ENCODE data around the gene NIF3L1.

The NIF3L1 gene, protein sequence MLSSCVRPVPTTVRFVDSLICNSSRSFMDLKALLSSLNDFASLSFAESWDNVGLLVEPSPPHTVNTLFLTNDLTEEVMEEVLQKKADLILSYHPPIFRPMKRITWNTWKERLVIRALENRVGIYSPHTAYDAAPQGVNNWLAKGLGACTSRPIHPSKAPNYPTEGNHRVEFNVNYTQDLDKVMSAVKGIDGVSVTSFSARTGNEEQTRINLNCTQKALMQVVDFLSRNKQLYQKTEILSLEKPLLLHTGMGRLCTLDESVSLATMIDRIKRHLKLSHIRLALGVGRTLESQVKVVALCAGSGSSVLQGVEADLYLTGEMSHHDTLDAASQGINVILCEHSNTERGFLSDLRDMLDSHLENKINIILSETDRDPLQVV

DNA sequence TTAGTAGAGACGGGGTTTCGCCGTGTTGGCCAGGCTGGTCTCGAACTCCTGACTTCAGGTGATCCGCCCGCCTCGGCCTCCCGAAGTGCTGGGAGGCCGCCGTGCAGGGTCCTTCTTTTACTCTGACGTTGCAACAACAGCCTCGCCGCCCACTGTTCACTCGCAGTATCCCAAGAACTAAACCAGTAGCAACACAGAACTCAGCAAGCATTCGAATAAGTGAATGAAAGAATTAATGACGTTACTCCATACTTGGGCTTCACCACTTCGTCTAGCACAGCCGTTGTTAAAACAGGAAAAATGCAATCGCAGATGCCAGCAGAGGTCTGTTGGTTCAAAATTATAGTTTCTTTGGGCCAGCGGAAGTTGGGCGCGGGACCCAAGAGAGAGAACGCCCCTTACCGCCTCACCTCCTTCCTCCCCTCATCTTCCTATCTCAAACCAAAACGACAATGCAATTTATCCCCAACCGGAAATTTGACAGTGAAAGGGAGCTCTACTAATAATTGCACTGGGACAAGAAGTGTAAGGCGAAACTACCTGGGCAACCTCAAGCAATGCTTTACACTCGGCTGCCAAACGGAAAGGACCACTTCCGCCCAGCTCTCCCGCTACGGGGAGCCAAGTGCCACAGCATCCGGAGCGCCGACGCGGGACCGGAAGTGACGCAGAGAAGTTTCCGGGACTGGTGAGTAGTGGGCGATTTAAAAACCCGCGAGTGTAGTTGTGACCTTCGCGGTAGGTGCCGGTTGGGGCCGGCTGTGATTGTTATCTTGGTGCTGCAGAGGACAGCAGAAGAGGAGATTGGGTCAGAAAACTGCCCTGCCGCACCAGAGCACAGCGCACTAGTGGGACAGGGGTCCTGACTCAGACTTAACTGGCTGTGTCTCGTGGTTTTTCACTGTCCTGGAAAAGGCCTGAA is at the start of gene NIF3L1, which contains the start of gene PPIL3:
TSS of gene NIF3L1 (plus strand) at position 668 of the 922 bp plus-strand sequence. CDS start 2,573 bp downstream, outside the sequence.
TSS of gene PPIL3 (minus strand) at position 374 of the 922 bp plus-strand sequence. CDS start 1,462 bp downstream, outside the sequence.
- DNase-seq, result peak; percentile 65

DNA sequence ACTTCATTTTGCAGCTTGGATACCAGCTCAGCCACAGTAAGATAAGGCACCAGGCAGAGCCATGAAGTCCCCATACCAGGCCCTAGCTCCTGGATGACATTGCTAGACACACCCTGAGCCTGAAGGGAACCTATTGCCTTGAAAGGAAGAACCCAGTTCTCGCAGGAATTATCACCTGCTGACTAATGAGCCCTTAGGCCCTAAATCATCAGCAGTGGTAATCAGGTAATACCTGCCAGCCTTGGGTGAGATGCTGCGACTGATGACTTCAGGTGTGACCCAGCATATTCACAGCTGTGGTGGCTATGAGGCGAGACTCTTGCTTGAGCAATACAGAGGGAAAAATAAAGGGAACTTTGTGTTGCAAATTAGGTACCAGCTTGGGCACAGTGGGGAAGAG is 49.7 kb upstream of the NIF3L1 start:
- no peak for DNase-seq

DNA sequence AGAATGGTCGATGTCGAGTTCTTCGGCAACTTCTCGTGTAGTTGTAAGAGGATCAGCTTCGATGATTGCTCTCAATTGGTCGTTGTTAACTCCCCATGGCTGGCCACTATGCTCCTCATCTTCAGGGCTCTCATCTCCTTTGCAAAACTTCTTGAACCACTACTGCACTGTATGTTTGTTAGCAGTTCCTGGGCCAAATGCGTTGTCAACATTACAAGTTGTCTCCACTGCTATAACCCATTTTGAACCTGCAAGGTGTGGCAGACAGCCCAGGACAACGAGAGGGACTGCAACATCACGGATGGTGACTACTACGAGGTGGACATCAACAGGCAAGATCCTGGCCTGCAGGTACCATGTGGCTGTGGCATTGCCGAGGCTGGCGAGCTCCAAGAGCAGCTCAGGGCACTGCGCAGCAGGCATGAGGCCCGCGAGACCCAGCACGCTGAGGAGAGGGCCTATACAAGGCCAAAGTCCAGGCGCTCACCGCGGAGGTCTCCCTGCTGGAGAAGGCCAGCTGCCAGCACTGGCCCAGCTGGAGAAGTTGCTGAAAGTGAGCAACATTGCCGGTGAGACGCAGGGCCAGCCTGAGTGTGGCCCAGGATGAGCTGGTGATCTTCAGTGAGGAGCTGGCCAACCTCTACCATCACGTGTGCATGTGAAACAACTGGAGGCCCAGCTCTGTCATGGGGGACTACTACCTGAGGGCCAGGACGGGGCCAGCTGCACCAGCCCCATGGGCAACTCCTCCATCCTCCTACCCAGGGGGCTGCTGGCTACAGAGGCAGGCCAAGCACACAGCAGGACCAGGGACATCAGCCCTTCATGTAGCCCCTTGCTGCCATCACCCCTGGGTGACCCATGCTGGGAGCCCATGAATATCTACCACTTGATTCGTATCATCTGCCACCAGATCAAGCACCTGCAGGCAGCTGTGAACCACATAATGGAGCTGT is 44.9 kb upstream of the NIF3L1 start:
- DNase-seq, result no peak

DNA sequence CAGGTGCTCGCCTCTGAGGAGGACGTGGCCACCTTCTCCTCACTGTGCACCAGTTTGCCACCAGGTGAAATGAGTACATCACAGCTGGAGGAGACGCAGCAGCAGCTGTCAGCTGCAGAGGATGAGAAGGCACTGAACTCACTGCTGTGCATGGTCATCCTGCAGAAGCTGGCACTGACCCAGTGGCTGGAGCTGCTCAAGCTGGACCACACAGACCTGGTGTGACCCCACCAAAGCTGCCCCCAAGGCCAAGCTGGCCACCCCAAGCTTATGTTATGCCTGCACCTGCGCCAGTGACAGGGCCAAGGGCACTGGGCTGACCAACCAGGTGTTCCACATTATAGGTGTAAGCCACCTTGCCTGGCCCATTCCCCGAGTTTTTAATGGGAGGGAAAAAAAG is 44.0 kb upstream of the NIF3L1 start:
- no peak for DNase-seq

DNA sequence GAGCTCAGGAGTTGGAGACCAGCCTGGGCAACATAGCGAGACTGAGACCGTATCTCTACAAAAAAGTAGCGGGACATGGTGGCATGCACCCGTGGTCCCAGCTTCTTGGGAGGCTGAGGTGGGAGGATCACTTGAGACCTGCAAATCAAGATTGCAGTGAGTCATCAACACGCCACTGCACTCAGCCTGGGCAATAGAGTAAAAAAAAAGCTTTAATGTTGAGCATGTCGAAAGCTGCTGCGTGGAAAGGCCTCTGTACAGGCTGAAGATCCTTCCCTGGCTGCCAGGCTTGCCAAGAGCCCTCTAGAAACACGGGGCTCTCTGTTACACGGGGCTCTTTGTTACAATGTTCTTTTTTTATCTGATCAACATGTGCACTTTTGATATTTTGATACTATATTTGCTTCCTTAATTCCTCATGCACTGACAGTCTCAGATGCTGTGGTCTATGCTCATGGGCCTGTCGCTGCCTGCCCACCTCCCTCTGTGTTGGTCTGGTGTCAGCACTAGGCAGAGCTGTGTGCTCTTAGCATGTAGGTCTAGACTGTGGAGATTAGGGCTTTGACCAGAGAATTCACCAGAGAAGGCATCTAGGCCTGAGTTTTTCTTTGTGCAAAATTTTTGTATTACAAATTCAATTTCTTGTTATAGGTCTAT is 43.4 kb upstream of the NIF3L1 start:
- no peak for DNase-seq

DNA sequence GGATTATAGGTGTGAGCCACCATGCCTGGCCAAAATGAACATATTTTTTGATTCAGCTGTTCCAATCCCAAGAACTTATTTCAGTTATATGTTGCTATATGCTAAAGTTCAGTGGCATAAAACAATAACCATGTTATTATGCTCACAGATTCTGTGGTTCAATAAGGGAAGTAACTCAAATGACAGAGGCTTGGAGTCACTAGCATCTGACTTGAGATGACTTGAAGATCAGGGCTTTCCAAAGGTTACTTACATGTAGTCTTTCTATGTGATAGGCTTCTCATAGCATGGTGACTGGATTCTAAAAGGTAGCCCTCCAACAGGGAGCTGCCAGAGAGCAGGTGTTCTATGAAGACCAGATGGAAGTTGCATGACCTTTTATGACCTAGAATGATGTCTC is 41.9 kb upstream of the NIF3L1 start:
- DNase-seq, result no peak

DNA sequence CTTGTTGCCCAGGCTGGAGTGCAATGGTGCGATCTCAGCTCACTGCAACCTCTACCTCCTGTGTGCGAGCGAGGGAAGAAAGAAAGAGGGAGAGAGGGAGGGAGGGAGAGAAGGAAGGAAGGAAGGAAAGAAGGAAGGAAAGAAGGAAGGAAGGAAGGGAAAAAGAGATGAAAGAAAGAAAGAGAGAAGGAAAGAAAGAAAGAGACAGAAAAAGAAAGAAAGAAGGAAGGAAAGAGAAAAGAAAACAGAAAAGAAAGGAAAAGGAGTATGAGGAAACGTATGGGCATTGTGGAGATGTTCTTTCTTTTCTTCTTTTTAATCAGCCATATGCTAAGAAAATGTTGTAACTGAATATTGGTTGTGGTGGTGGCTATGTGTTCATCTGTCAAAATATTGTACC is 41.2 kb upstream of the NIF3L1 start:
- no peak for DNase-seq

DNA sequence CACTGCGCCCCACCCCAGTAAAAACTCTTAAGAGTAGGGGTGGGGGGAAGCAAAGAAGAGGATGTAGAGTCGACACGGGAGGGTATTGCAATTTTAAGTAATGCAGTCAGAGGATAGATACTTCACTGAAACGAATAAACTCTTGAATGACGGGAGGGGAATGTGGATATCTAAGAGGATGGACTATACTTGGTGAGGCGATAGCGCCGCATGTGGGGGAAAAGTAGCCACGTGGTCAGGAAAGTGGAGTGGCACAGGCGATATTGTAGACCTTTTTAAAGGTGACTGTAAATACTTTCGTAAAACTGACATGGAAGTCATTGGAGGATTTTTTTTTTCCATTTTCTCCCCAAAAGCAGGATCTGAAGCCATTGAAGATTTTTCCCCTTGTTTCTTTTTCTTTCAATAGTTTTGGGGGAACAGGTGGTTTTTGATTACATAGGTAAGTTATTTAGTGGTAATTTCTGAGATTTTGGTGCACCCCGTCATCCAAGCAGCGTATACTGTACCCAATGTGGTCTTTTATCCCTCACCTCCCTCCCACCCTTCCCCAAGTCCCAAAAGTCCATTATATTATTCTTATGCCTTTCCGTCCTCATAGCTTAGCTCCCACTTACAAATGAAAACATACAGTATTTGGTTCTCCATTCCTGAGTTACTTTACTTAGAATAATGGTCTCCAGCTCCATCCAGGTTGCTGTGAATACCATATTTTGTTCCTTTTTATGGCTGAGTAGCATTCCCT is 38.5 kb upstream of the NIF3L1 start:
- DNase-seq, result no peak

DNA sequence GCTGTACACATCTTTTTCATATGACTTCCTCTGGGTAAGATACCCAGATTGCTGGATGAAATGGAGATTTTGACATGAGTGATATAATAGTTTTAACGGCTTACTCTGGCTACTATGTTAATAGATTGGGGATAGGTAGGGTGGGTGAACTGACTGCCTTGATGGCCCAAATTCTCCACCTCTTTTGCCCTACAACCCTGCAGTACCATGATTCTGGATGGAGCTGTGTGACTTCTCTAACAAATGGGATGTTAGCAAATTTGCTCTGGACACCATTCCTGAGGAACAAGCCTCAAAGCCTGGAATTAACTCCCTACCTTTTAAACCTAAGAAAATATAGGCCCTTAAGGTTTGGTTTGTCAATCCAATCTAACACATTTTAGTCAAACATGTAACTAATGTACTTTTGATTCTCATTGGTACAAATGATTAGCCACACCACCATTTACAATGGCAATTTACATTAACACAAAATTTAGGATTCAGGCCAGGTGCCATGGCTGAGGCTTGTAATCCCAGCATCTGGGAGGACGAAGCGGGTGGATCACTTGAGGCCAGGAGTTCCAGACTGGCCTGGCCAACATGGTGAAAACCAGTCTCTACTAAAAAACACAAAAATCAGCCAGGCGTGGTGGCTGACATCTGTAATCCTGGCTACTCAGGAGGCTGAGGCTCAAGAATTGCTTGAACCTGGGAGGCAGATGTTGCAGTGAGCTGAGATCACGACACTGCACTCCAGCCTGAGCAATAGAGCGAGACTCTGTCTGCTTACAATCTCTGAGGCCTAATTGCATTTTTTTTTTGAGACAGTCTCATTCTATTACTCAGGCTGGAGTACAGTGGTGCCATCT is 37.5 kb upstream of the NIF3L1 start:
- no peak for DNase-seq

DNA sequence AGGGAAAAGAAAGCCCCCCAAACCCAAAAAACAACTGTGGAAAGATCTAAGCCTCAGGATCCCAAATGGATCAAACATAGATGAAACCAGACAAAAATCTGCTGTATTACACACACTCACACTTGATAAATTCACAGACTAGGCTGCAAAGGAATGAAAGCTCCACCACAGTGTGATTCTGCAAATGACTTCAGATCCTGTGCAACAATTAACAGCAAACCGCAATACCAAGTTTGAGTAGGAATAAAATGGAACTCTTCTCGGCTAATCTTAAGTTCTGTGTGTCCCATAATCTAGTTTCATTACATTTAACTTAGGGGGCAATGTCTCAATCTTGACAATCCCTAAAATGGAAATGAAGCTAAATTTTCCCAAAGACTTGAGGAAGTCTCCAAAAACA is 36.6 kb upstream of the NIF3L1 start:
- no peak for DNase-seq

DNA sequence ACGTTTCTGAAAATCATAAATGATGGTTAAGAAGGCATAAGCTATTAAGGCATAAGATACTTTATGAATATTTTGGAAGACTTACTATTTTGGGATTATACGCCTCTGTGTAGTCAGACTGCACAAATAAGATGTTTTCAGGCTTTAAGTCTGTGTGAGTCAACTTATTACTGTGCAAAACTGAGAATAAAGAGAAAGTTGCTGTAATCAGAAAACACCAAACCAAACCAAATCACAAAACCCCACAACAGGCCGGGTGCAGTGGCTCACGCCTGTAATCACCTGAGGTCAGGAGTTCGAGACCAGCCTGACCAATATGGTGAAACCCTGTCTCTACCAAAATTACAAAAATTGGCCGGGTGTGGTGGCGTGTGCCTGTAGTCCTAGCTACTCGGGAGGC is 32.4 kb upstream of the NIF3L1 start:
- DNase-seq, result no peak

DNA sequence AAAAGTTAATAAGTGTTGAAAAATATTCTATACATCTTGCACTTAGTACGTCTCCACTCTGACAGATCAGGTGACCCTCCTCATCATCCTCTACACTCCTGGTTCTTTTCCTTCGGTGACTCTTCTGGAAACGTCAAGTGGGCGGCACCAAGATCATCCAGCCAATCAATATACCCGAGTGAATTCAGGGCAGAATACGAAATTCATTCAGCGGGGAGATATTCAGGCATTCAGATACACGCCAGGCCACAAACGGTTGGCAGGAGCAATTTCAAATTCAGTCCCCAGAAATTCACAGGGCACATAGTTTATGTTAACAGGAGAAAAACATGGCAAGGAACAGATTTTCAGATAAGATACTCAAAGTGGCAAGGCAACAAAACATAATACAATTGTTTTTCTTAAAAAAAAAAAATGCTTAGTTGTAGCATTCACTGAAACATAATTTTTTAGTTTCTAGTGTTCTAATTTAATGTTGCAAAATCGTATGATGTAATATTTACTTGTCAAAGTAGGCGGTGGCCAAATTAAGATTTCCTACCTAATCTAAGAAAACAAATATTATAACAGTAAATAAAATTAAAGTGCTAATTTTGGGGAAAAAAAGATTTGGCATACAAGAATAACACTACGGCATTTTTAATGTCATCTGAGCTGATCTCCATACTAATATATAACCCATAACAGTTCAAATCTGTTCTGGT is 28.9 kb upstream of the NIF3L1 start:
- no peak for DNase-seq

DNA sequence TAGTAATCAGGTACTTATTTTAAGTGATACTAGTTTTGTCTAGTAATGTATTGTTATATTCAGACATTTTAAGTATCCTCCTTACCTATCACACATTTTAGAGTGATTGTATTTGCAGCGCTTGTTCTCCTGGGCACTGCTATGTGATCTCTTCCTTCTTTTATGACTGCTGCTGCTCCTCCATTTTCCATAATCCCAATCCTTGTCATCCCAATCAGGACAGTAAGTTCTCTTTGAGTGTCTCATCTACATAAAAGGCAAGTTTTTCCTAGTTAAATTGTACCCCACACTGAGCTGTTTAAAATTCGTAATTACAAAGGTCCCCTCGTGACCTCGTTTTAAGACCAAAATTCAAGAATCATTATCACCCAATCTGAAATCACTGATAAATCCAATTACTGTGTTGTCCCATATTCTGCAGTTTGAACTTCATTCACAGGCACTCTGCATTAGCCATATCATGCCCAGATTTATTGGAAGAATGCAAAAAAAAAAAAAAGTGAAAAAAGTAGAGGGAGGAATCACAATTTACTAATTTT is 27.5 kb upstream of the NIF3L1 start:
- DNase-seq, result no peak

DNA sequence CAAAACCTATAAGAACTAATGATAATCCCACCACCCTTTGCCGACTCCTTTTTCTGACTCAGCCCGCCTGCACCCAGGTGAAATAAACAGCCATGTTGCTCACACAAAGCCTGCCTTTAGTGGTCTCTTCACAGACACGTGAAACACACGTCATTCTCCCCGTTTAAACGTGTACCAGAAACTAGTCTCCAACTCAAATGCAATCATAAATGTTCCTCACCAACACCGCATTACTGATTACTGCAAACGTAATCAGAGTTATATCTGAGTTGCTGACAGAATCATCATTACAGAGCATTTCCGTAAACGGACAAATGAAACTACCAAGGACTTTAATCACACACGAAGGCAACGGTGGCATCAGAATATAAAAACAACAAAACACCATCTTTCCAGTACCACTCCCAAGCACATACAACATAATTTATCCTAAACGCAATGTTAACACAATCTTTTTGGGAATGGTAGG is 26.6 kb upstream of the NIF3L1 start:
- DNase-seq, result no peak

DNA sequence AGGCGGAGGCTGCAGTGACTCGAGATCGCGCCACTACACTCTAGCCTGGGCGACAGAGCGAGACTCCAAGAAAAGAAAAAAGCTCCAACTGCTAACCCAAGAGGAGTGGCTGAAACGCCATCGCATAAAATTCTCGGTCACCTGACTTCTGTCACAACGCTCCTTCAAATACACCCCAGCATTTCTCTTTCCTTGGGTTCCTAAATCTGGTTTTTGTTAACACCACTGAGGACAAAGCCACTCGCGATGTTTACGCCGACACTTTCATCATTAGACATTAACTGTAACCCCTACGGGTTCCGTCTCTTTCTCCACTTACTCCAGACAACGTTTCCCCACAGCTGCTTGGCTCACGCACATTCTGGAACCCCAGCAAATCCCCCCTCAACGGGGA is 25.4 kb upstream of the NIF3L1 start:
- no peak for DNase-seq

DNA sequence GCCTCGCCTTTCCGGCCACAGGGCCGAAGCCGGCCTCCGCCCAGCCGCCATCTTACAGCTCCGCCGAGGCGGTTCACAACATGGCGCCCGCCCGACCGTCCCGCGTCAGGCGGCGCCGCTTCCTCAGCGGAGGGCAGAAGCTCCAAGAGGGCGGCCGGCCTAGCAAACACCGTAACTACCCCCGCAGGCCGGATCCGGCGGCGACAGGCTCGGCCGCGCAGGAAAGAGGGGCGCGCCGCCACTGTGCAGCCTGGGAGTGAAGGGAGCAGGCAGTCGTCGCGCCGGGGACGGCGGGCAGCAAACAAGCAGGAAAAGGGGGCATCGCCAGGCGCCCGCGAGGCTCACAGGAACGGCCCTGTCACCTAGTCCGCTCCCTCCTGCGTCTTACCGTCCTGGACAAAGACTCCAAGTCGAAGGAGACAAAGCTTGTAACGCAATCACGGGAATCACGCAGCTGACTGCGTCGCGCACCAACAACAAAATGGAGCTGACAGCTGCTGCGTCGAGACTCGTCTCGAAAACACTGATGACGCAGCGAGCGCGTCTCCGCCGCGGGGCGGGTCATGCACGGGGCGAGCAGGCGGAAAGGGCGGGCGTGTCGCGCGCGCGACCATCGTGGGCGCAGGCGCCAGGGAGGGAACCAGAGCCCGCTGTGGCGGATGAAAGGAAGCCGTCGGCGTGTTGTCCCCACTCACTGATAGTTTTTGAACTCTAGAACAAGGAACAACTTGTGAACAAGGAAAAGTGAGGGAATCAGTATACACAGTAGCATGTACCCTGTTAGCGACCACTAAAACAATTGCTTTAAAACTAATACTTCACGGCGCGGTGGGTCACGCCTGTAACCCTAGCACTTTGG is 24.8 kb upstream of the NIF3L1 start, which contains the start of gene CLK1:
TSS of gene CLK1 (minus strand) at position 483 of the 859 bp plus-strand sequence. CDS start 2,796 bp downstream, outside the sequence.
- peak; percentile 29 for DNase-seq

DNA sequence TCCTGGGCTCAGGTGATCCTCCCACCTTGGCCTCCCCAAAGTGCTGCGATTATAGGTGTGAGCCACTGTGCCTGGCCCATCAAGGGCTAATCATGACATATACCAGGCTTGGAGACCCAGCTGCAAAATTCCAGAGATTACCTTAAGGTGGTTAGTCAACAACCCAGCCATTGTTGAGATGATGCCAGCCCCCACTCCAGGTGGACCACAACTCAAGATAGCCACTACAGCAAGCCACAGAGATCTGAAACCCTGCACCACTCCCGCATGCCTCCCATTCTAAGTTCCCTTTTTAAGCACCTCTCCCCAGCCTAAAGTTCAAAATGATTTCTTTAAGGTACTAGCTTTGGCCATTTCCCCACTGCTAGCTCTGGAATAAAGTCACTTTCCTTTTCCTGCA is 20.2 kb upstream of the NIF3L1 start:
- DNase-seq, result no peak

DNA sequence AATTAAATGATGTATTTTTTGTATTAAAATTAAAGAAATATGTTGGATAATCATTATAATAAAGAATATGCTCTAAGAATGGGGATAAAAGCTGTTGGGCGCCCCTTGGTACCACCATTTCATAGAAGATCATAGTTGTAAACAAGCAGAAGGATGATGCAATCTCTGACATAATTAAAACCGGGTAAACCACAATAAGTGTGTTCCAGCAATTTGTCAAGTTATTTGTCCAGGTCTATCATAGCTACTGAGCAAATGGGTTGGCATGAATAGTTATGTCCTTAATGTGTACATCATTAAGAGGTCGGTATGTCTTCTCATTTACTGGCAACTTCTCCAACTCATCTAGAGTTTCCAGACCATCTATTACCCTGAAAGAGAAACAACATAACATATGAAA is 18.0 kb upstream of the NIF3L1 start:
- DNase-seq, result no peak

All from NCI-H187 treated with DMSO at 0.1 percent for 48 hours (cell line).